MM.1S (cell line): Measurements from ENCODE around the gene NLGN2.
"Not testable (repeated sequence)": the region's sequence is repeated elsewhere in the genome, so short reads cannot be mapped to it uniquely, and the experiment has no call there.

ENCODE experiments used
- CTCF ChIP-seq: fragments of 300-600 bp; sonication (generic); IDR thresholded peaks from 2 replicates; pipeline ENCODE4 v1.5.1; 2016; ENCODE audit warnings: antibody characterized with exemption, low read length, mixed read lengths
- EZH2 ChIP-seq: fragments of 300-600 bp; sonication (generic); optimal IDR thresholded peaks from 2 replicates; pipeline ENCODE3; 2017; ENCODE audit warnings: low read depth, mild to moderate bottlenecking, antibody characterized with exemption, low read length, mixed read lengths

DNA sequence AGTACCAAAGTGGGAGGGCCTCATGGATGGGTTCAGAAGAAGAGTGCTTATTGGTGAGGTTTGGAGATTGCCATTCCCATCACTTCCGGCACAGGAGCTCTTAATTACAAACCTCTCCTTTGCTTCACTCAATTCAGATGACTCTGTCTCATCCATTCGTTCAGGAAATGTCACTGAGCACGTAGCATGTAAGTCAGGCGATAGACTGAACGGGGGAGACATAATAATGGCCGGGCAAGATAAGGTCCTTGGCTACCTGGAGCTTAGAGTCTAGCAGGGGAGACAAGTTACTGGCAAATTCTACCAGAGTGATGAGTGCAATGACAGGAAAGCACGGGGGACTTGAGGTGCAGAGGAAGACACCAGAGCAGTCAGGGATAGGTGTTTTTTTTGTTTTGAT lies 41.7 kb upstream of the NLGN2 start:
- TF ChIP-seq EZH2, CTCF: not testable (repeated sequence)
